ENCODE results near the gene MATN3. TPM values are rescaled to one million over a fixed set of nuclear protein-coding genes. Genes with fewer than 3 reads are reported as not detected.

MATN3 gene
- total RNA-seq, 6 experiments from 2014 or later = not detected

DNA sequence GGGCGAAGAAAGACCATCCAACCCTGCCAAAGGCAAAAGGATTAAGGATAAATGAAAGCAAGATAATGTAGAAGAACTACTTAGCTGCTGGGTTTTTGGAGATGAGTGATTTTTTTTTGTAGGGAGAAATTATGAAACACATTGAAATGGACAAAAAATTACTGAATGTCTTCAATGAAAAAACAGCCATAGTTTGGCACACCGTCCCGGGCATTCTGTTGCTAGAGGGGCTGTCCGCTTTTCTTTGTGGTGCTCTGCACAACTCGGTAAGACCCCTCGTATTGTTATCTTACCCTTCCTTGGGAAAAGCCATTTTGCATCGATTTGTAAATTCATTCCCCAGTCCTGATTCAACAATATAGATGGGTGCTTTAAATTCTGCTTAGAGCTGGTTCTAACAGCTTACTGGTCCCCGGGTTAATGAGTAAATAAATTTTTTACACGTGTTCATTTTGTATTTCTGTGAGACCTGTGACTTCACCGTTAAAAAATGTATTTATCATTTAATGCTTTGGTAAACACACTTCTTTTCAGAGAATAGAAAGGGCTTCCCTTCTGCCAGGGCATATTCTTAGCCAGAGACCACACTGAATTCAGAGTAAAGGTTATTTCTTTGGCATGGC is 39.9 kb upstream of the MATN3 start:
- WGBS (ENCODE audit: insufficient coverage, low coverage, low lambda C conversion rate, missing lambda C conversion rate) = under 1% methylated on average over 10 of the region's 10 CpGs
- no peaks in the 10 kb centered on the region for H3K9me3 ChIP-seq
- peak overlapping the region; percentile 69 to 82 (median 70) for H3K4me3 ChIP-seq
- DNase-seq = no peak
- peak overlapping the region; percentile 93 to 97 (median 97) for H3K27ac ChIP-seq
- H3K27me3 ChIP-seq = no peaks in the 10 kb centered on the region
- no peaks in the 10 kb centered on the region for H3K36me3 ChIP-seq
- peaks cover 0 to 32% (median 10%) of the 10 kb centered on the region in 4 donors for H3K4me1 ChIP-seq
- TF ChIP-seq, protein P1, sequence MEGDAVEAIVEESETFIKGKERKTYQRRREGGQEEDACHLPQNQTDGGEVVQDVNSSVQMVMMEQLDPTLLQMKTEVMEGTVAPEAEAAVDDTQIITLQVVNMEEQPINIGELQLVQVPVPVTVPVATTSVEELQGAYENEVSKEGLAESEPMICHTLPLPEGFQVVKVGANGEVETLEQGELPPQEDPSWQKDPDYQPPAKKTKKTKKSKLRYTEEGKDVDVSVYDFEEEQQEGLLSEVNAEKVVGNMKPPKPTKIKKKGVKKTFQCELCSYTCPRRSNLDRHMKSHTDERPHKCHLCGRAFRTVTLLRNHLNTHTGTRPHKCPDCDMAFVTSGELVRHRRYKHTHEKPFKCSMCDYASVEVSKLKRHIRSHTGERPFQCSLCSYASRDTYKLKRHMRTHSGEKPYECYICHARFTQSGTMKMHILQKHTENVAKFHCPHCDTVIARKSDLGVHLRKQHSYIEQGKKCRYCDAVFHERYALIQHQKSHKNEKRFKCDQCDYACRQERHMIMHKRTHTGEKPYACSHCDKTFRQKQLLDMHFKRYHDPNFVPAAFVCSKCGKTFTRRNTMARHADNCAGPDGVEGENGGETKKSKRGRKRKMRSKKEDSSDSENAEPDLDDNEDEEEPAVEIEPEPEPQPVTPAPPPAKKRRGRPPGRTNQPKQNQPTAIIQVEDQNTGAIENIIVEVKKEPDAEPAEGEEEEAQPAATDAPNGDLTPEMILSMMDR (IDR thresholded peaks at IDR 0.05) = no peak
- no peak for TF ChIP-seq POLR2A (IDR thresholded peaks at IDR 0.05)
- peak in 1 of 4 donors; percentile 7 for ATAC-seq
- intact Hi-C loops (cut with DNase I) = no loop called here

- Histone ChIP-seq H3K27ac (peak within 1 kb of the TSS; percentile 93 to 97 (median 97)), H3K36me3 (no peaks in the 10 kb centered on the region), H3K4me1 (peaks cover 0 to 32% (median 10%) of the 10 kb centered on the region in 4 donors), H3K9me3 (no peaks in the 10 kb centered on the region), H3K4me3 (peak within 1 kb of the TSS; percentile 69 to 82 (median 70)), H3K27me3 (no peaks in the 10 kb centered on the region)
- peak; percentile 79 for TF ChIP-seq POLR2A (IDR thresholded peaks at IDR 0.05)
- TF ChIP-seq, protein P1 (IDR thresholded peaks at IDR 0.05) = peak in 2 of 4 donors; percentile 17 to 18
- ATAC-seq (peak; percentile 88 to 98 (median 94)), DNase-seq (peak; percentile 98 to 99 (median 99))
- WGBS (ENCODE audit: insufficient coverage, low coverage, low lambda C conversion rate, missing lambda C conversion rate) = under 1% methylated on average over 42 of the region's 45 CpGs
- intact Hi-C loops (cut with DNase I) = no loop called here
Measured at GRCh38 chr2:20051532-20052228, 39.2 kb upstream of the MATN3 start, which contains the start of gene LAPTM4A. Gene LAPTM4A (minus strand): TSS chr2:20051628. CDS start chr2:20051520, 108 bp downstream.

DNA sequence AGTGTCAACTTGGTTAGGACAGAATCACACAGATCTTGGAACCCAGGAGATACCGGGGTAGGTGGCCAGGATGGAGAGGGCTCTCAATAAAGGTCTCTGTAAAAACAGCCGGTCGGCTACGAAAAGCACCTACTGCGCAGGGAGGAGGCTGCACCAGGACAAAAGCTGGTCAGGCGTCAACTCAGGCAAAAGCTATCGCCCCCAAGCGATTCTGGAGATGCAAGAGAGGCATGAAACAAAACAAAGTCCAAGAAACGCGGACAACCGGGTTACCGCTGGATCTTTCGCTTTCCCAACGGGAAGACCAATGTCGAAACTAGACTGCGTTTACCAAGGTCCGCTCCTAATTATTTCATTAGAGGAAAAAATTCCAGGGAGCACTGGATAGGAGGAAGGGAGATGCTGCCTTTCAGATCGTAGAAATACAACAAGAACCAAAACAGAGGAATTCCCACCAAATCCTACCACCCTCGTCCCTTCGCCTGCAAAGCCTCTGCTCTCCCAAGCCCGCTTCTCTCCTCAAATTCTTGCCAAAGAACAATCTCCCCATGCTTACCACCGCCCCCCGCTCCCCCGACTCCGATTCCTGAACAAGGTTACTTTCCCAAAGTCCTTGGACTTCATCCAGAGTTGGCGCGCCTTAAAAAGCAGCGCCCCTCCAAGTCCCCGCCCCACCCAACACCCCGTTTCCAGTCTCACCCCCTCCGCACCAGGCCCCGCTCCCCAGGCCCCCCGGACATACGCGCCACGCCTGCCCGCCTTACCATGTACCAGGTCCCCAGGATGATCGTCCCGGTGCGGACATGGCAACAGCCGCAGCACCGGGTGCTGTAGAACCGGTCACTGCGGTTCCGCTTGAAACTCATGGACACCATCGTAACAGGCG is 38.4 kb upstream of the MATN3 start:
- 0% methylated on average over 34 of the region's 47 CpGs for WGBS (ENCODE audit: insufficient coverage, low coverage, low lambda C conversion rate, missing lambda C conversion rate)
- ATAC-seq (peak; percentile 37 to 48 (median 45)), DNase-seq (peak; percentile 53 to 74 (median 68))
- intact Hi-C loops (cut with DNase I) = no loop called here
- H3K4me3 ChIP-seq = peak overlapping the region; percentile 69 to 82 (median 70)
- peaks cover 0 to 37% (median 10%) of the 10 kb centered on the region in 4 donors for H3K4me1 ChIP-seq
- H3K27me3 ChIP-seq = no peaks in the 10 kb centered on the region
- no peaks in the 10 kb centered on the region for H3K9me3 ChIP-seq
- H3K27ac ChIP-seq = peak overlapping the region; percentile 93 to 97 (median 97)
- H3K36me3 ChIP-seq = no peaks in the 10 kb centered on the region
- TF ChIP-seq, protein P1 (IDR thresholded peaks at IDR 0.05) = peak in 3 of 4 donors; percentile 13 to 22 (median 17)
- peak; percentile 16 for TF ChIP-seq POLR2A (IDR thresholded peaks at IDR 0.05)

GRCh38 chr2:20050104-20050645 is 37.7 kb upstream of the MATN3 start:
- Histone ChIP-seq H3K27me3 (no peaks in the 10 kb centered on the region), H3K36me3 (no peaks in the 10 kb centered on the region), H3K4me3 (peak overlapping the region; percentile 69 to 82 (median 70)), H3K27ac (peak overlapping the region; percentile 93 to 97 (median 97)), H3K4me1 (peaks cover 0 to 43% (median 10%) of the 10 kb centered on the region in 4 donors), H3K9me3 (no peaks in the 10 kb centered on the region)
- WGBS (ENCODE audit: insufficient coverage, low coverage, low lambda C conversion rate, missing lambda C conversion rate) = under 1% methylated on average over 10 of the region's 10 CpGs
- no peak for TF ChIP-seq POLR2A (IDR thresholded peaks at IDR 0.05)
- TF ChIP-seq, protein P1 (IDR thresholded peaks at IDR 0.05) = no peak
- DNase-seq = no peak
- intact Hi-C loops (cut with DNase I) = no loop called here
- peak in 1 of 4 donors; percentile 3 for ATAC-seq
